GM23338 (cell line): ENCODE data around the gene SNTG2. TPM values are rescaled to one million over a fixed set of nuclear protein-coding genes. Genes with fewer than 3 reads are reported as not detected.

Source experiments
- ATAC-seq: fragments of 200-7000 bp; cut with Tn5 transposase; 3 replicates; pipeline ENCODE4 v1.9.1; 2020
- DNase-seq: peaks from one replicate; pipeline ENCODE4 v3.0.0-alpha.2; 2015; ENCODE audit warnings: low spot score
- H2AFZ ChIP-seq: fragments of 200-600 bp; sonication (generic); 2 replicates; pipeline ENCODE4 v1.8.0; 2016; ENCODE audit warnings: antibody characterized with exemption, mild to moderate bottlenecking, moderate library complexity
- H3F3A ChIP-seq: fragments of 200-600 bp; sonication (generic); replicated peaks from 2 replicates; pipeline ENCODE4 v1.8.0; 2017; ENCODE audit warnings: antibody characterized with exemption, mixed run types, low read depth
- H3K27ac ChIP-seq: fragments of 200-600 bp; sonication (generic); 2 replicates; pipeline ENCODE4 v1.6.1; 2016; ENCODE audit warnings: low read depth
- H3K27me3 ChIP-seq: fragments of 200-600 bp; sonication (generic); 2 replicates; pipeline ENCODE4 v1.8.0; 2016; ENCODE audit warnings: mild to moderate bottlenecking, mixed run types, moderate library complexity; ENCODE audit not compliant: insufficient read depth
- H3K36me3 ChIP-seq: fragments of 200-600 bp; sonication (generic); 2 replicates; pipeline ENCODE4 v1.8.0; 2016; ENCODE audit warnings: mild to moderate bottlenecking; ENCODE audit not compliant: insufficient read depth
- H3K4me1 ChIP-seq: fragments of 200-600 bp; sonication (generic); 2 replicates; pipeline ENCODE4 v1.8.0; 2016; ENCODE audit warnings: mild to moderate bottlenecking, moderate library complexity; ENCODE audit not compliant: insufficient read depth
- H3K4me2 ChIP-seq: fragments of 200-600 bp; sonication (generic); 2 replicates; pipeline ENCODE4 v1.7.1; 2017; ENCODE audit warnings: mixed run types
- H3K4me3 ChIP-seq: fragments of 200-600 bp; sonication (generic); 2 replicates; pipeline ENCODE4 v1.6.1; 2016; ENCODE audit warnings: mixed run types
- H3K79me2 ChIP-seq: fragments of 200-600 bp; sonication (generic); replicated peaks from 2 replicates; pipeline ENCODE4 v1.8.0; 2017; ENCODE audit warnings: mild to moderate bottlenecking; ENCODE audit not compliant: insufficient read depth
- H3K9me2 ChIP-seq: fragments of 200-600 bp; sonication (generic); 2 replicates; pipeline ENCODE4 v1.8.0; 2017; ENCODE audit not compliant: insufficient read depth
- H4K20me1 ChIP-seq: fragments of 200-600 bp; sonication (generic); replicated peaks from 2 replicates; pipeline ENCODE4 v1.8.0; 2017; ENCODE audit warnings: mild to moderate bottlenecking; ENCODE audit not compliant: insufficient read depth
- H3K27ac Mint-ChIP-seq: 2 replicates; pipeline ENCODE4 v1.8.0; 2020; ENCODE audit warnings: inconsistent platforms, mild to moderate bottlenecking, moderate library complexity, mixed read lengths
- H3K27me3 Mint-ChIP-seq: 3 replicates; pipeline ENCODE4 v1.8.0; 2022; ENCODE audit warnings: low read depth, mild to moderate bottlenecking, moderate library complexity, mixed read lengths, inconsistent platforms; ENCODE audit not compliant: insufficient read depth, poor library complexity
- H3K36me3 Mint-ChIP-seq: 3 replicates; pipeline ENCODE4 v1.8.0; 2021; ENCODE audit warnings: low read depth, mild to moderate bottlenecking, inconsistent platforms, moderate library complexity, mixed read lengths
- H3K4me1 Mint-ChIP-seq: 3 replicates; pipeline ENCODE4 v1.8.0; 2020; ENCODE audit warnings: mild to moderate bottlenecking, inconsistent platforms, mixed read lengths
- H3K4me3 Mint-ChIP-seq: 3 replicates; pipeline ENCODE4 v1.8.0; 2021; ENCODE audit warnings: moderate library complexity, mild to moderate bottlenecking, inconsistent platforms, mixed read lengths
- H3K9me3 Mint-ChIP-seq: 3 replicates; pipeline ENCODE4 v1.8.0; 2020; ENCODE audit warnings: moderate library complexity, mild to moderate bottlenecking, inconsistent platforms, mixed read lengths
- CREB1 ChIP-seq: fragments of 250-450 bp; sonication (Bioruptor Pico); IDR thresholded peaks from 2 replicates; pipeline ENCODE4 v1.5.0; 2020; ENCODE audit warnings: low read depth, mild to moderate bottlenecking, moderate library complexity
- CTCF ChIP-seq, 2 experiments: fragments of 200-600 bp in 1 of 2; sonication (generic) in 1 of 2; conservative IDR thresholded peaks; 2 replicates each; pipeline versions ENCODE4 v1.5.1 to v1.6.1; 2016 to 2017; ENCODE audit warnings: antibody characterized with exemption in 2 of 2, low read depth in 2 of 2, mild to moderate bottlenecking in 2 of 2, moderate library complexity in 1 of 2
- ETS1 ChIP-seq: IDR thresholded peaks from 2 replicates; pipeline ENCODE4 v1.6.1; 2016; ENCODE audit warnings: antibody characterized with exemption
- EZH2 ChIP-seq: fragments of 200-600 bp; sonication (generic); IDR thresholded peaks from one replicate; pipeline ENCODE4 v1.8.0; 2017; ENCODE audit warnings: antibody characterized with exemption, mild to moderate bottlenecking, low read depth; ENCODE audit not compliant: unreplicated experiment
- EZH2phosphoT487 ChIP-seq: fragments of 200-600 bp; sonication (generic); IDR thresholded peaks from one replicate; pipeline ENCODE4 v1.8.1; 2018; ENCODE audit warnings: antibody characterized with exemption; ENCODE audit not compliant: unreplicated experiment
- JUNB ChIP-seq: IDR thresholded peaks from one replicate; pipeline ENCODE4 v1.6.1; 2016; ENCODE audit warnings: antibody characterized with exemption; ENCODE audit not compliant: unreplicated experiment
- NANOG ChIP-seq: IDR thresholded peaks from 2 replicates; pipeline ENCODE4 v1.6.1; 2016; ENCODE audit warnings: antibody characterized with exemption, borderline replicate concordance
- POLR2AphosphoS5 ChIP-seq: IDR thresholded peaks from 2 replicates; pipeline ENCODE4 v1.6.1; 2016; ENCODE audit warnings: antibody characterized with exemption, low read depth
- REST ChIP-seq: IDR thresholded peaks from one replicate; pipeline ENCODE4 v1.6.1; 2018; ENCODE audit warnings: antibody characterized with exemption; ENCODE audit not compliant: unreplicated experiment
- STAT1 ChIP-seq: IDR thresholded peaks from one replicate; pipeline ENCODE4 v1.6.1; 2016; ENCODE audit warnings: antibody characterized with exemption; ENCODE audit not compliant: unreplicated experiment
- ZNF114 ChIP-seq: fragments of 250-450 bp; sonication (Bioruptor Pico); IDR thresholded peaks from 2 replicates; pipeline ENCODE4 v1.5.0; 2020; ENCODE audit warnings: mild to moderate bottlenecking, moderate library complexity
- ZNF331 ChIP-seq: fragments of 250-450 bp; sonication (Bioruptor Pico); IDR thresholded peaks from 2 replicates; pipeline ENCODE4 v1.5.0; 2020; ENCODE audit warnings: low read depth, mild to moderate bottlenecking, moderate library complexity
- polyA plus RNA-seq: library from polyadenylated mRNA; unstranded; fragments of >200 nt; fragmentation: Nextera tagmentation; extraction: Ambion mirVana; gene quantifications from 2 replicates; pipeline ENCODE4 v1.2.1, GENCODE V29; 2016
- total RNA-seq: library from RNA; depleted of rRNA; stranded (reverse); fragments of >200 nt; shearing (Covaris generic); gene quantifications from 2 replicates; pipeline ENCODE4 v1.2.3, GENCODE V29; 2014
- TF ChIP-seq, protein P1 (sequence below): fragments of 250-450 bp; sonication (Bioruptor Pico); IDR thresholded peaks from 2 replicates; pipeline ENCODE4 v1.5.0; 2020; ENCODE audit warnings: mild to moderate bottlenecking, moderate library complexity

Gene SNTG2
- total and polyA plus RNA-seq, 2 experiments from 2014 or later = 27.5 to 60.4 TPM

DNA sequence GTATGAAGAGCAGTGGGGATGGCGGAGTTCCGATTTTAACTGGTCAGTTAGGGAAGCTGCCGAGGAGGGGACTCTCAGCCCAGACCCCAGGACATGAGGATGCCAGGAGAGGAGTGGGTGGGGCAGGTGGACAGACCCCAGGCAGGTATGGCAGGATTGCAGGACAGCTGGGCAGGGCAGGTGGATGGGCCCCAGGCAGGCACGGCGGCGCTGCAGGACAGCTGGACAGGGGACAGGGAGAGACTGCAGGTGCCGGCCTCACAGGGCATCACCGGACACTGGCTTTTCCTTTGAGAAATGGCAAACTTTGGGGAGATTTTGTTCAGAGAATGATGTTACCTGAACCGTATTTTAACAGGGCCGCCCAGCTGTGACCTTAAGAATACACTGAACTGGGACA lies 127.7 kb downstream of the SNTG2 start:
- H3K36me3 Mint-ChIP-seq = peaks cover 1% of the 10 kb centered on the region; the same call in 2 of the 3 replicates
- no peak for DNase-seq
- no peak for TF ChIP-seq CTCF (conservative IDR thresholded peaks at IDR 0.05; ENCODE audit: low read depth in 2 of 2)
- TF ChIP-seq JUNB = no peak
- TF ChIP-seq REST = no peak
- no peak for TF ChIP-seq EZH2
- TF ChIP-seq ETS1 = no peak
- no peak for TF ChIP-seq CREB1 (CRISPR knock-in tag)
- TF ChIP-seq, protein P1, sequence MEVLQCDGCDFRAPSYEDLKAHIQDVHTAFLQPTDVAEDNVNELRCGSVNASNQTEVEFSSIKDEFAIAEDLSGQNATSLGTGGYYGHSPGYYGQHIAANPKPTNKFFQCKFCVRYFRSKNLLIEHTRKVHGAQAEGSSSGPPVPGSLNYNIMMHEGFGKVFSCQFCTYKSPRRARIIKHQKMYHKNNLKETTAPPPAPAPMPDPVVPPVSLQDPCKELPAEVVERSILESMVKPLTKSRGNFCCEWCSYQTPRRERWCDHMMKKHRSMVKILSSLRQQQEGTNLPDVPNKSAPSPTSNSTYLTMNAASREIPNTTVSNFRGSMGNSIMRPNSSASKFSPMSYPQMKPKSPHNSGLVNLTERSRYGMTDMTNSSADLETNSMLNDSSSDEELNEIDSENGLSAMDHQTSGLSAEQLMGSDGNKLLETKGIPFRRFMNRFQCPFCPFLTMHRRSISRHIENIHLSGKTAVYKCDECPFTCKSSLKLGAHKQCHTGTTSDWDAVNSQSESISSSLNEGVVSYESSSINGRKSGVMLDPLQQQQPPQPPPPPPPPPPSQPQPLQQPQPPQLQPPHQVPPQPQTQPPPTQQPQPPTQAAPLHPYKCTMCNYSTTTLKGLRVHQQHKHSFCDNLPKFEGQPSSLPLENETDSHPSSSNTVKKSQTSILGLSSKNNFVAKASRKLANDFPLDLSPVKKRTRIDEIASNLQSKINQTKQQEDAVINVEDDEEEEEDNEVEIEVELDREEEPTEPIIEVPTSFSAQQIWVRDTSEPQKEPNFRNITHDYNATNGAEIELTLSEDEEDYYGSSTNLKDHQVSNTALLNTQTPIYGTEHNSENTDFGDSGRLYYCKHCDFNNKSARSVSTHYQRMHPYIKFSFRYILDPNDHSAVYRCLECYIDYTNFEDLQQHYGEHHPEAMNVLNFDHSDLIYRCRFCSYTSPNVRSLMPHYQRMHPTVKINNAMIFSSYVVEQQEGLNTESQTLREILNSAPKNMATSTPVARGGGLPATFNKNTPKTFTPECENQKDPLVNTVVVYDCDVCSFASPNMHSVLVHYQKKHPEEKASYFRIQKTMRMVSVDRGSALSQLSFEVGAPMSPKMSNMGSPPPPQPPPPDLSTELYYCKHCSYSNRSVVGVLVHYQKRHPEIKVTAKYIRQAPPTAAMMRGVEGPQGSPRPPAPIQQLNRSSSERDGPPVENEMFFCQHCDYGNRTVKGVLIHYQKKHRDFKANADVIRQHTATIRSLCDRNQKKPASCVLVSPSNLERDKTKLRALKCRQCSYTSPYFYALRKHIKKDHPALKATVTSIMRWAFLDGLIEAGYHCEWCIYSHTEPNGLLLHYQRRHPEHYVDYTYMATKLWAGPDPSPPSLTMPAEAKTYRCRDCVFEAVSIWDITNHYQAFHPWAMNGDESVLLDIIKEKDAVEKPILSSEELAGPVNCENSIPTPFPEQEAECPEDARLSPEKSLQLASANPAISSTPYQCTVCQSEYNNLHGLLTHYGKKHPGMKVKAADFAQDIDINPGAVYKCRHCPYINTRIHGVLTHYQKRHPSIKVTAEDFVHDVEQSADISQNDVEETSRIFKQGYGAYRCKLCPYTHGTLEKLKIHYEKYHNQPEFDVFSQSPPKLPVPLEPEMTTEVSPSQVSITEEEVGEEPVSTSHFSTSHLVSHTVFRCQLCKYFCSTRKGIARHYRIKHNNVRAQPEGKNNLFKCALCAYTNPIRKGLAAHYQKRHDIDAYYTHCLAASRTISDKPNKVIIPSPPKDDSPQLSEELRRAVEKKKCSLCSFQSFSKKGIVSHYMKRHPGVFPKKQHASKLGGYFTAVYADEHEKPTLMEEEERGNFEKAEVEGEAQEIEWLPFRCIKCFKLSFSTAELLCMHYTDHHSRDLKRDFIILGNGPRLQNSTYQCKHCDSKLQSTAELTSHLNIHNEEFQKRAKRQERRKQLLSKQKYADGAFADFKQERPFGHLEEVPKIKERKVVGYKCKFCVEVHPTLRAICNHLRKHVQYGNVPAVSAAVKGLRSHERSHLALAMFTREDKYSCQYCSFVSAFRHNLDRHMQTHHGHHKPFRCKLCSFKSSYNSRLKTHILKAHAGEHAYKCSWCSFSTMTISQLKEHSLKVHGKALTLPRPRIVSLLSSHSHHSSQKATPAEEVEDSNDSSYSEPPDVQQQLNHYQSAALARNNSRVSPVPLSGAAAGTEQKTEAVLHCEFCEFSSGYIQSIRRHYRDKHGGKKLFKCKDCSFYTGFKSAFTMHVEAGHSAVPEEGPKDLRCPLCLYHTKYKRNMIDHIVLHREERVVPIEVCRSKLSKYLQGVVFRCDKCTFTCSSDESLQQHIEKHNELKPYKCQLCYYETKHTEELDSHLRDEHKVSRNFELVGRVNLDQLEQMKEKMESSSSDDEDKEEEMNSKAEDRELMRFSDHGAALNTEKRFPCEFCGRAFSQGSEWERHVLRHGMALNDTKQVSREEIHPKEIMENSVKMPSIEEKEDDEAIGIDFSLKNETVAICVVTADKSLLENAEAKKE (CRISPR knock-in tag) = no peak
- no peak for TF ChIP-seq EZH2phosphoT487
- TF ChIP-seq STAT1 = no peak
- no peak for TF ChIP-seq ZNF331 (CRISPR knock-in tag)
- no peak for TF ChIP-seq NANOG
- TF ChIP-seq ZNF114 (CRISPR knock-in tag) = no peak
- TF ChIP-seq POLR2AphosphoS5 = no peak

More for the DNA sequence above, 127.7 kb downstream of the SNTG2 start:
- no peaks in the 10 kb centered on the region for H3K4me1 ChIP-seq
- Mint-ChIP-seq H3K9me3 (no peaks in the 10 kb centered on the region), H3K27ac (no peak overlapping the region), H3K4me3 (no peak overlapping the region), H3K4me1 (peaks cover 18% of the 10 kb centered on the region), H3K27me3 (peaks cover 12% of the 10 kb centered on the region)
- H3K4me3 ChIP-seq = no peak overlapping the region
- H3K36me3 ChIP-seq = no peaks in the 10 kb centered on the region; the same call in 1 of the 2 replicates
- peaks cover 44% of the 10 kb centered on the region for H4K20me1 ChIP-seq
- H3K27ac ChIP-seq = no peak overlapping the region
- H2AFZ ChIP-seq = no peak overlapping the region
- H3K4me2 ChIP-seq = no peak overlapping the region
- no peaks in the 10 kb centered on the region for H3K9me2 ChIP-seq
- H3F3A ChIP-seq = no peaks in the 10 kb centered on the region
- H3K79me2 ChIP-seq = peaks cover 10% of the 10 kb centered on the region; the same call in 1 of the 2 replicates
- ATAC-seq = no peak
- H3K27me3 ChIP-seq = no peaks in the 10 kb centered on the region
